OCI-LY7 (cell line): ENCODE data around the gene DCUN1D5.

ENCODE experiments used
- CTCF ChIP-seq: fragments of 200-600 bp; sonication (generic); conservative IDR thresholded peaks from 2 replicates; pipeline ENCODE4 v1.5.1; 2014; ENCODE audit warnings: mild to moderate bottlenecking, antibody characterized with exemption, low read length, moderate library complexity, mixed read lengths
- EZH2phosphoT487 ChIP-seq: fragments of 200-600 bp; sonication (generic); IDR thresholded peaks from 2 replicates; pipeline ENCODE4 v1.6.1; 2018; ENCODE audit warnings: low read depth, borderline replicate concordance, mild to moderate bottlenecking, mixed run types, antibody characterized with exemption, low read length, moderate library complexity, mixed read lengths

- TF ChIP-seq CTCF (no peak), EZH2phosphoT487 (no peak)
These were observed 5.5 kb downstream of the DCUN1D5 start for GRCh38 chr11:103086461-103086860.
